ENCODE results near the gene INTS12.

The INTS12 gene

GRCh38 chr4:105659190-105659589 is 49.3 kb downstream of the INTS12 start:
- Histone ChIP-seq H3K4me3 (ENCODE audit: low read depth, low read length) (no peak overlapping the region), H3K9me3 (no peaks in the 10 kb centered on the region), H3K36me3 (no peaks in the 10 kb centered on the region), H3K4me1 (no peaks in the 10 kb centered on the region), H3K27me3 (no peaks in the 10 kb centered on the region)
- DNase-seq = no peak
- no peak for TF ChIP-seq CTCF (IDR thresholded peaks at IDR 0.05; ENCODE audit: low read depth, low read length)

GRCh38 chr4:105657117-105657765 is 51.2 kb downstream of the INTS12 start:
- no peaks in the 10 kb centered on the region for H3K9me3 ChIP-seq
- no peak overlapping the region for H3K4me3 ChIP-seq (ENCODE audit: low read depth, low read length)
- no peak for DNase-seq
- no peaks in the 10 kb centered on the region for H3K27me3 ChIP-seq
- TF ChIP-seq CTCF (IDR thresholded peaks at IDR 0.05; ENCODE audit: low read depth, low read length) = no peak
- H3K4me1 ChIP-seq = no peaks in the 10 kb centered on the region
- no peaks in the 10 kb centered on the region for H3K36me3 ChIP-seq

GRCh38 chr4:105652286-105652888 is 56.1 kb downstream of the INTS12 start:
- Histone ChIP-seq H3K9me3 (no peaks in the 10 kb centered on the region), H3K4me1 (no peaks in the 10 kb centered on the region), H3K4me3 (ENCODE audit: low read depth, low read length) (no peak overlapping the region), H3K36me3 (no peaks in the 10 kb centered on the region), H3K27me3 (no peaks in the 10 kb centered on the region)
- no peak for DNase-seq
- no peak for TF ChIP-seq CTCF (IDR thresholded peaks at IDR 0.05; ENCODE audit: low read depth, low read length)

- no peak for DNase-seq
- H3K9me3 ChIP-seq = no peaks in the 10 kb centered on the region
- no peak for TF ChIP-seq CTCF (IDR thresholded peaks at IDR 0.05; ENCODE audit: low read depth, low read length)
Measured at GRCh38 chr4:105651884-105652283, 56.6 kb downstream of the INTS12 start.

GRCh38 chr4:105650190-105650589 is 58.3 kb downstream of the INTS12 start:
- Histone ChIP-seq H3K4me1 (no peaks in the 10 kb centered on the region), H3K36me3 (no peaks in the 10 kb centered on the region), H3K9me3 (no peaks in the 10 kb centered on the region), H3K27me3 (no peaks in the 10 kb centered on the region), H3K4me3 (ENCODE audit: low read depth, low read length) (no peak overlapping the region)
- TF ChIP-seq CTCF (IDR thresholded peaks at IDR 0.05; ENCODE audit: low read depth, low read length) = no peak
- DNase-seq = no peak

More at GRCh38 chr4:105651884-105652283, 56.6 kb downstream of the INTS12 start:
- Histone ChIP-seq H3K27me3 (no peaks in the 10 kb centered on the region), H3K4me3 (ENCODE audit: low read depth, low read length) (no peak overlapping the region), H3K36me3 (no peaks in the 10 kb centered on the region), H3K4me1 (no peaks in the 10 kb centered on the region)

- no peaks in the 10 kb centered on the region for H3K27me3 ChIP-seq
- H3K4me3 ChIP-seq (ENCODE audit: low read depth, low read length) = no peak overlapping the region
- no peak for DNase-seq
- H3K9me3 ChIP-seq = no peaks in the 10 kb centered on the region
- no peak for TF ChIP-seq CTCF (IDR thresholded peaks at IDR 0.05; ENCODE audit: low read depth, low read length)
- H3K4me1 ChIP-seq = no peaks in the 10 kb centered on the region; the same call in 1 of the 2 replicates
- H3K36me3 ChIP-seq = no peaks in the 10 kb centered on the region
Measured at GRCh38 chr4:105645440-105645839, 63.0 kb downstream of the INTS12 start.
